Measurements from ENCODE around the gene ILKAP. TPM values are rescaled to one million over a fixed set of nuclear protein-coding genes. Genes with fewer than 3 reads are reported as not detected.

ILKAP gene
- polyA plus RNA-seq, 2 of the 4 experiments (the other 2 are of a cell fraction): 36.3 to 41.4 TPM

DNA sequence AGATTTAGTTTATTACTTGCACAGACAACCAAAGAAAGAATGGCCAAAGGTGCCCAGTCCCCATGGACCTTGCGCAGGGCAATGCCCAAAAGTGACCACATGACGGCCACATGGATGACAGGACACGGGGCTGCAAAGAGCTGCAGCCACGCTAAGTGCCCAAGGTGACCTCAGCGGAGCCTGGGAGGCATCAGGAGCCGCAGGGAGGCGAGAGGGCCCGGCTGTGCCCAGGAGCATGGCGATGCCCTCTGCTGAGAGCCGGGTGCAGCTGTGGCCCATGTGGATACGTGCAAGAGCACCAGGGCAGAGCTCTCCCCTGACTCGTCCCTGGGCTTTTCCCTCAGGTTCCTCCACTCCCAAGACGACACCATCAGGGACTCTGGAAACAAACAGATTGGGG, 21.6 kb upstream of the ILKAP start:
- Histone ChIP-seq H3K9me3 (no peaks in the 10 kb centered on the region), H3K4me3 (no peak overlapping the region), H3K4me2 (no peak overlapping the region), H3K4me1 (no peaks in the 10 kb centered on the region), H3K27ac (no peak overlapping the region)
- ChIA-PET CTCF (no interaction called here), POLR2A (no interaction called here)
- 85% methylated on average over 13 of the region's 13 CpGs for WGBS (ENCODE audit: missing lambda C conversion rate)
- TF ChIP-seq HDAC2 (IDR thresholded peaks at IDR 0.05): no peak
- no peak for TF ChIP-seq BHLHE40 (IDR thresholded peaks at IDR 0.05; ENCODE audit: low read depth, low read length)
- TF ChIP-seq RFX5 (IDR thresholded peaks at IDR 0.05): no peak
- TF ChIP-seq ZNF302 (CRISPR knock-in tag; IDR thresholded peaks at IDR 0.05): no peak
- no peak for TF ChIP-seq RARB (CRISPR knock-in tag; IDR thresholded peaks at IDR 0.05)
- no peak for TF ChIP-seq HEYL (CRISPR knock-in tag; IDR thresholded peaks at IDR 0.05)
- TF ChIP-seq, protein P1, sequence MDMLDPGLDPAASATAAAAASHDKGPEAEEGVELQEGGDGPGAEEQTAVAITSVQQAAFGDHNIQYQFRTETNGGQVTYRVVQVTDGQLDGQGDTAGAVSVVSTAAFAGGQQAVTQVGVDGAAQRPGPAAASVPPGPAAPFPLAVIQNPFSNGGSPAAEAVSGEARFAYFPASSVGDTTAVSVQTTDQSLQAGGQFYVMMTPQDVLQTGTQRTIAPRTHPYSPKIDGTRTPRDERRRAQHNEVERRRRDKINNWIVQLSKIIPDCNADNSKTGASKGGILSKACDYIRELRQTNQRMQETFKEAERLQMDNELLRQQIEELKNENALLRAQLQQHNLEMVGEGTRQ (IDR thresholded peaks at IDR 0.05): no peak
- no peak for TF ChIP-seq EP300 (IDR thresholded peaks at IDR 0.05)
- TF ChIP-seq, protein P2, sequence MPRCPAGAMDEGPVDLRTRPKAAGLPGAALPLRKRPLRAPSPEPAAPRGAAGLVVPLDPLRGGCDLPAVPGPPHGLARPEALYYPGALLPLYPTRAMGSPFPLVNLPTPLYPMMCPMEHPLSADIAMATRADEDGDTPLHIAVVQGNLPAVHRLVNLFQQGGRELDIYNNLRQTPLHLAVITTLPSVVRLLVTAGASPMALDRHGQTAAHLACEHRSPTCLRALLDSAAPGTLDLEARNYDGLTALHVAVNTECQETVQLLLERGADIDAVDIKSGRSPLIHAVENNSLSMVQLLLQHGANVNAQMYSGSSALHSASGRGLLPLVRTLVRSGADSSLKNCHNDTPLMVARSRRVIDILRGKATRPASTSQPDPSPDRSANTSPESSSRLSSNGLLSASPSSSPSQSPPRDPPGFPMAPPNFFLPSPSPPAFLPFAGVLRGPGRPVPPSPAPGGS (IDR thresholded peaks at IDR 0.05): no peak
- no peak for TF ChIP-seq SREBF2 (IDR thresholded peaks at IDR 0.05)
- no peak for TF ChIP-seq CBX8 (IDR thresholded peaks at IDR 0.05)
- no peak for TF ChIP-seq NPAS2 (CRISPR knock-in tag; IDR thresholded peaks at IDR 0.05; ENCODE audit: borderline replicate concordance)
- TF ChIP-seq RNF2 (IDR thresholded peaks at IDR 0.05; ENCODE audit: borderline replicate concordance, low read depth): no peak
- no peak for TF ChIP-seq GATA3 (IDR thresholded peaks at IDR 0.05; ENCODE audit: borderline replicate concordance)
- no peak for TF ChIP-seq EHF (CRISPR knock-in tag; IDR thresholded peaks at IDR 0.05)
- no peak for TF ChIP-seq CBX2 (IDR thresholded peaks at IDR 0.05; ENCODE audit: borderline replicate concordance, low read depth)
- TF ChIP-seq, protein P3, sequence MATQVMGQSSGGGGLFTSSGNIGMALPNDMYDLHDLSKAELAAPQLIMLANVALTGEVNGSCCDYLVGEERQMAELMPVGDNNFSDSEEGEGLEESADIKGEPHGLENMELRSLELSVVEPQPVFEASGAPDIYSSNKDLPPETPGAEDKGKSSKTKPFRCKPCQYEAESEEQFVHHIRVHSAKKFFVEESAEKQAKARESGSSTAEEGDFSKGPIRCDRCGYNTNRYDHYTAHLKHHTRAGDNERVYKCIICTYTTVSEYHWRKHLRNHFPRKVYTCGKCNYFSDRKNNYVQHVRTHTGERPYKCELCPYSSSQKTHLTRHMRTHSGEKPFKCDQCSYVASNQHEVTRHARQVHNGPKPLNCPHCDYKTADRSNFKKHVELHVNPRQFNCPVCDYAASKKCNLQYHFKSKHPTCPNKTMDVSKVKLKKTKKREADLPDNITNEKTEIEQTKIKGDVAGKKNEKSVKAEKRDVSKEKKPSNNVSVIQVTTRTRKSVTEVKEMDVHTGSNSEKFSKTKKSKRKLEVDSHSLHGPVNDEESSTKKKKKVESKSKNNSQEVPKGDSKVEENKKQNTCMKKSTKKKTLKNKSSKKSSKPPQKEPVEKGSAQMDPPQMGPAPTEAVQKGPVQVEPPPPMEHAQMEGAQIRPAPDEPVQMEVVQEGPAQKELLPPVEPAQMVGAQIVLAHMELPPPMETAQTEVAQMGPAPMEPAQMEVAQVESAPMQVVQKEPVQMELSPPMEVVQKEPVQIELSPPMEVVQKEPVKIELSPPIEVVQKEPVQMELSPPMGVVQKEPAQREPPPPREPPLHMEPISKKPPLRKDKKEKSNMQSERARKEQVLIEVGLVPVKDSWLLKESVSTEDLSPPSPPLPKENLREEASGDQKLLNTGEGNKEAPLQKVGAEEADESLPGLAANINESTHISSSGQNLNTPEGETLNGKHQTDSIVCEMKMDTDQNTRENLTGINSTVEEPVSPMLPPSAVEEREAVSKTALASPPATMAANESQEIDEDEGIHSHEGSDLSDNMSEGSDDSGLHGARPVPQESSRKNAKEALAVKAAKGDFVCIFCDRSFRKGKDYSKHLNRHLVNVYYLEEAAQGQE (IDR thresholded peaks at IDR 0.05): no peak
- no peak for TF ChIP-seq RCOR1 (IDR thresholded peaks at IDR 0.05; ENCODE audit: low read depth, low read length)
- TF ChIP-seq MAZ (IDR thresholded peaks at IDR 0.05; ENCODE audit: borderline replicate concordance, low read depth, low read length): no peak
- FAIRE-seq (no peak), ATAC-seq (peak; percentile 24 to 45; a peak in 3 of 6 replicates), DNase-seq (ENCODE audit: low read depth in 1 of 2, low spot score in 1 of 2) (no peak)

DNA sequence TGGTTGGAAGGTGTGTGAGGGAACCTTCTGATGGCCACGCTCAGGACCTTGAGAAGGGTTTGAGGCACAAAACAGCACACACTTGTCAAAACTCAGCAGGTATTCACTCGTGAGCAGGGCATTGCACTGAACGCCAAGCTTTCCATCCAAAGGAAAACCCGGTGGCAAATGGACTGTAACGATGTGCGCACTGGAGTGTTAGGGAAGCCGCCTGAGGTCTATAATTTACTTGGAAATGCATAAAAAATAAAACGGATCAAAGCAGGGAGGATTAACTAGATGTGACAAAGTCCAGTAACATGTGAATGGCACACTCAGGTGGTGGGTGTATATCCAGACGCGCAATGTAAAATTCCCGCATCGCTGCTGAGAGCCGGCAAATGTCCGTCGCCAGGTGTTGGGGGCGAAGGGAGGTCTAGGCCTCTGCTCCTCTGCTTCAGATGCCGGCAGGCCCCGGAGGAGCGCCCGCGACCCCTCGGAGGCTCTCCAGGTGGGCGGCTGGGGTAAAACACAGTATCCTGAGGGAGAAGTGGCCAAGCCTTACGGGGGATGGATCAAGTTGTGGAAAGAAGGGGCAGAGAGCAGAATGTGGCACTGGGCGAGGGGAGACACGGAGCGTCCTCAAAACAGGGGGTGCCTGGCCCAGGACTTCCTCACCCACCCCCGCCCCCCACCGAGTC, 21.0 kb upstream of the ILKAP start:
- H3K9me3 ChIP-seq: no peaks in the 10 kb centered on the region
- ATAC-seq: no peak
- WGBS (ENCODE audit: missing lambda C conversion rate): 89% methylated on average over 28 of the region's 29 CpGs
- CTCF ChIA-PET: no interaction called here
- no peak overlapping the region for H3K4me2 ChIP-seq
- no peaks in the 10 kb centered on the region for H3K4me1 ChIP-seq
- TF ChIP-seq GATA3 (IDR thresholded peaks at IDR 0.05; ENCODE audit: borderline replicate concordance): no peak
- no peak overlapping the region for H3K27ac ChIP-seq
- no peak for DNase-seq (ENCODE audit: low read depth in 1 of 2, low spot score in 1 of 2)
- no peak overlapping the region for H3K4me3 ChIP-seq
- no peak for FAIRE-seq
- POLR2A ChIA-PET: no interaction called here
